ENCODE measurements around the gene SCUBE1.

DNA sequence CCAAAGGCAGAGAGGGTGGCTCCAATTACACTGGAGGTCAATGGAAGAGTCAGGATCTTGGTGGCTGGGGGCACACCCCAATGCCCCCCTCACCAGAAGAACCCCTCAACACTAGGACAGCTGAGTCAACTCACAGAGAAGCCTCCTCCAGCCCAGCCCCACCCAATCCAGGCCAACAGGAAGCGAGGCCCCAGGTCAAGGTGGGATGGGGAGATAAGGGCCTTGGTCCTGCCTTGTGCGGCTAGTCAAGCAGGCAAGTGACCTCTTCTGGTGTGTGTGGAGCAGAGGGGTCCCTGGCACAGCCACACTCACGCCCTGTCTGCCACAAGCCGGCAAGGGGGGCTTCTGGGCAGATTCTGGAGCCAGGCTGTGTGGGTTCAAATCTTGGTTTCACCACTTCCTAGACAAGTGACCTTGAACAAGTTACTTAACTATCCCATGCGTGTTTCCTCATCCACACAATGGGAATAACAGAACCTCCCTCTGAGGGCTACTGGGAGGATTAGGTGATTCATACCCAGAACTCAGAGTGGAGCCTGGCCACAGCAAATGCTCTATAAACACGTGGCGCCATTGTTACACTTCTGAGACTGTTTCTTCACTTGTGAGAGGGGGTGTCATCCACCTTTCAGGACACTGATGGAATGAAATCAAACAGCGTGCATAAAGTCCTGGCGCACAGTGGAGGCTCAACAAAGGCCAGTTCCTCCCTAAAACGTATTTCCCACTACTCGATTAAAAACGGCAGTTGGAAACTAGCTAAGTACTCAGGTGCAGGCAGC lies 159.5 kb downstream of the SCUBE1 start:
- TF ChIP-seq, protein P1, sequence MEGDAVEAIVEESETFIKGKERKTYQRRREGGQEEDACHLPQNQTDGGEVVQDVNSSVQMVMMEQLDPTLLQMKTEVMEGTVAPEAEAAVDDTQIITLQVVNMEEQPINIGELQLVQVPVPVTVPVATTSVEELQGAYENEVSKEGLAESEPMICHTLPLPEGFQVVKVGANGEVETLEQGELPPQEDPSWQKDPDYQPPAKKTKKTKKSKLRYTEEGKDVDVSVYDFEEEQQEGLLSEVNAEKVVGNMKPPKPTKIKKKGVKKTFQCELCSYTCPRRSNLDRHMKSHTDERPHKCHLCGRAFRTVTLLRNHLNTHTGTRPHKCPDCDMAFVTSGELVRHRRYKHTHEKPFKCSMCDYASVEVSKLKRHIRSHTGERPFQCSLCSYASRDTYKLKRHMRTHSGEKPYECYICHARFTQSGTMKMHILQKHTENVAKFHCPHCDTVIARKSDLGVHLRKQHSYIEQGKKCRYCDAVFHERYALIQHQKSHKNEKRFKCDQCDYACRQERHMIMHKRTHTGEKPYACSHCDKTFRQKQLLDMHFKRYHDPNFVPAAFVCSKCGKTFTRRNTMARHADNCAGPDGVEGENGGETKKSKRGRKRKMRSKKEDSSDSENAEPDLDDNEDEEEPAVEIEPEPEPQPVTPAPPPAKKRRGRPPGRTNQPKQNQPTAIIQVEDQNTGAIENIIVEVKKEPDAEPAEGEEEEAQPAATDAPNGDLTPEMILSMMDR (IDR thresholded peaks at IDR 0.05): no peak
- no peak for TF ChIP-seq POLR2AphosphoS5 (IDR thresholded peaks at IDR 0.05; ENCODE audit: low read depth, low read length)
- TF ChIP-seq, protein P2, sequence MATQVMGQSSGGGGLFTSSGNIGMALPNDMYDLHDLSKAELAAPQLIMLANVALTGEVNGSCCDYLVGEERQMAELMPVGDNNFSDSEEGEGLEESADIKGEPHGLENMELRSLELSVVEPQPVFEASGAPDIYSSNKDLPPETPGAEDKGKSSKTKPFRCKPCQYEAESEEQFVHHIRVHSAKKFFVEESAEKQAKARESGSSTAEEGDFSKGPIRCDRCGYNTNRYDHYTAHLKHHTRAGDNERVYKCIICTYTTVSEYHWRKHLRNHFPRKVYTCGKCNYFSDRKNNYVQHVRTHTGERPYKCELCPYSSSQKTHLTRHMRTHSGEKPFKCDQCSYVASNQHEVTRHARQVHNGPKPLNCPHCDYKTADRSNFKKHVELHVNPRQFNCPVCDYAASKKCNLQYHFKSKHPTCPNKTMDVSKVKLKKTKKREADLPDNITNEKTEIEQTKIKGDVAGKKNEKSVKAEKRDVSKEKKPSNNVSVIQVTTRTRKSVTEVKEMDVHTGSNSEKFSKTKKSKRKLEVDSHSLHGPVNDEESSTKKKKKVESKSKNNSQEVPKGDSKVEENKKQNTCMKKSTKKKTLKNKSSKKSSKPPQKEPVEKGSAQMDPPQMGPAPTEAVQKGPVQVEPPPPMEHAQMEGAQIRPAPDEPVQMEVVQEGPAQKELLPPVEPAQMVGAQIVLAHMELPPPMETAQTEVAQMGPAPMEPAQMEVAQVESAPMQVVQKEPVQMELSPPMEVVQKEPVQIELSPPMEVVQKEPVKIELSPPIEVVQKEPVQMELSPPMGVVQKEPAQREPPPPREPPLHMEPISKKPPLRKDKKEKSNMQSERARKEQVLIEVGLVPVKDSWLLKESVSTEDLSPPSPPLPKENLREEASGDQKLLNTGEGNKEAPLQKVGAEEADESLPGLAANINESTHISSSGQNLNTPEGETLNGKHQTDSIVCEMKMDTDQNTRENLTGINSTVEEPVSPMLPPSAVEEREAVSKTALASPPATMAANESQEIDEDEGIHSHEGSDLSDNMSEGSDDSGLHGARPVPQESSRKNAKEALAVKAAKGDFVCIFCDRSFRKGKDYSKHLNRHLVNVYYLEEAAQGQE (IDR thresholded peaks at IDR 0.05; ENCODE audit: insufficient read depth in 1 of 2, low read depth in 2 of 2, low read length in 1 of 2): no peak
- no peak for TF ChIP-seq SIN3A (IDR thresholded peaks at IDR 0.05; ENCODE audit: borderline replicate concordance, insufficient read depth, low read depth, low read length)
- TF ChIP-seq TCF7L2 (IDR thresholded peaks at IDR 0.05; ENCODE audit: low read depth, low read length): no peak
